Pulmonary artery endothelial cell (primary cell): ENCODE data around the gene SEMA5B. TPM values are rescaled to one million over a fixed set of nuclear protein-coding genes. Genes with fewer than 3 reads are reported as not detected.

ENCODE experiments used
- DNase-seq: peaks from one replicate; pipeline ENCODE4 v3.0.0-alpha.2; 2011; ENCODE audit warnings: low read depth, low spot score
- total RNA-seq: library from RNA; depleted of rRNA; stranded (reverse); fragments of >200 nt; gene quantifications from 2 replicates; pipeline ENCODE4 v1.2.3, GENCODE V29; 2014

SEMA5B gene
- total RNA-seq, 1 donor from 2014 or later, result not detected

DNA sequence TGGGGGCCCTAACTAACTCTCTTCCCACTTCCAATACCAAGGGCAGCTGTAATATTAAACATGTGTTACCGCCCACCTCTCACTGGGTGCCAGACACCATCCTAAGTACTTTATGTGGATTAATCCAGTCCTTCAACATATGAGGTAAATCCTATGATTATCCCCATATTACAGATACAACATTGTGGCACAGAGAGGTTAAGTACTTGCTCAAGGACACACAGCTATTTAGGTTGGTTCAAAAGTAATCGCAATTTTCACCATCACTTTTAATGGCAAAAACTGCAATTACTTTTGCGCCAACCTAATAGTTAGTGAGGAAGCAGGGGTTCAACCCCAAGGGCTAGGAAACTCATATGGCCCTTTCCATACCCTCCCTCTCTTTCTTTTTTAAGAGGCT, 100.8 kb downstream of the SEMA5B start:
- no peak for DNase-seq

DNA sequence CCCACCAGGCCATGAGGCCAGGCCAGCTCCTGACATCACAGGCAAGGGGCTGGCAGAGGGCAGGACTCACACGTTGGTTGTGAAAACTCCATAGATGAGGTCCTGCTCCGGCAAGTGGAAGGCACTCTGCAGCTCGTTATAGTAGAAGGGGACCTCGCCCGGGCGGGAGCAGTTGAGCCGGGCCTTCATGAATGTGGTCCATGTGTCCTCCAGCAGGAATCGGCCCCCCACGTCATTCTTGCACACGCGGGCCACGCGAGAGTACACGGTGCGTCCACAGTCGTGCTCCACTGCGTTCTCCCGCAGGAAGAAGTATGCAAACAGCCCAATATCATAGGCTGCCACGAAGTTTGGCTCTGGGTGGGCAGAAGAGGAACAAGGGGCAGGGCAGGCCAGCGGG, 101.2 kb downstream of the SEMA5B start:
- no peak for DNase-seq

DNA sequence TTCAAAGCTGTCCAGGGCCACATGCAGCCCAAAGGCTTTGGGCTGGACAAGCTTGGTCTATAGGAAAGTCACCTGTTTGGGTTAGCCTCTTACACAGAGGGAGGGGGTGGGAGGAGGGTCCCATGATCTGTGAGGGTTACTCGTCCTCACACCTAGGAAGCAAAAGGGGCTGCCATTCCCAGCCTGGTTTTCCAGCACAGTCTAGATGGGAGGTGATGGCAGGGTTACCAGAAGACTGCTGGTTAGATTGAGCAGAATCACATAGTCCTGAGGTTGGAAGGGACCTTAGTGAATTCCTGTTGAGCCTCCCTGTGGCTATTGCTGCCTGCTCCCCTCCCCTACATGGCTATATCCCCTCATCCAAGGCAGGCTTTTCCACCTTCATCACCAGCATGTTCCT, 101.8 kb downstream of the SEMA5B start:
- no peak for DNase-seq

DNA sequence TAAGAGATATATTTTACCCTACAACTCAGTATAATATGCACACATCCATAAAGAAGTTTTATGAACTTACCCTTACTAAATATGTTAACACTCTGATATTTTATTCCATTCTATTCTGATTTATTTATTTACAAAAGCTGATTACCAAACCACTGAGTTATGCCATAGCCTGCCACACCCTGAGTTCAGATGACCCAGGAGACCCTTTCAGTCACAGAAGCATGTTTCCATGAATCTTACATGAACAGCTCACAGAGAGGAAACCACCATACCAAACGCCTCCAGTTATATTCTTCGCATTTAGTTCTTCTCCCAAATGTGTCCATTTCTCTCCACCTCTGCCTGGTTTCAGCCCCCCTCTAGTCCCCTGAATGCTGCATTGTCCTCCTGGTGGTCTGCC, 103.5 kb downstream of the SEMA5B start:
- DNase-seq, result no peak

DNA sequence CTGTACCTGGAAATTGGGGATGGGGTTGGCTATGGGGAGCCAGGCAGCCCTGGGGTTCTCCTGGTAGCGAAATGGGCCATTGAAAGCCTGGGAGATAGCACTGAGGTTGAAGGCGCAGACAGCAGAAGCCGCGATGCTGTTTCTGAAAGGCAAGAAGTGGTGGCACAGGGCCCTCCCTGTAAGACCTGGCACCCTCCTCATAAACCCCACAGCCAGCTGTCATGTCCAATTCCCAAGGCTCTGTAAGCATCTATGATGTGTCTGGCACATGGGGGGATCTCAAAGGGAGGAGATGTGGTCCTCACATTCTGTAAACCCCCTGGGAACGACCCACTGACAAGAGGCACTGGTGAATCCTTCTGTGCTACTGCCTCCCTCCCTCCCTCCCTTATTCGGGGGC, 104.0 kb downstream of the SEMA5B start:
- no peak for DNase-seq

DNA sequence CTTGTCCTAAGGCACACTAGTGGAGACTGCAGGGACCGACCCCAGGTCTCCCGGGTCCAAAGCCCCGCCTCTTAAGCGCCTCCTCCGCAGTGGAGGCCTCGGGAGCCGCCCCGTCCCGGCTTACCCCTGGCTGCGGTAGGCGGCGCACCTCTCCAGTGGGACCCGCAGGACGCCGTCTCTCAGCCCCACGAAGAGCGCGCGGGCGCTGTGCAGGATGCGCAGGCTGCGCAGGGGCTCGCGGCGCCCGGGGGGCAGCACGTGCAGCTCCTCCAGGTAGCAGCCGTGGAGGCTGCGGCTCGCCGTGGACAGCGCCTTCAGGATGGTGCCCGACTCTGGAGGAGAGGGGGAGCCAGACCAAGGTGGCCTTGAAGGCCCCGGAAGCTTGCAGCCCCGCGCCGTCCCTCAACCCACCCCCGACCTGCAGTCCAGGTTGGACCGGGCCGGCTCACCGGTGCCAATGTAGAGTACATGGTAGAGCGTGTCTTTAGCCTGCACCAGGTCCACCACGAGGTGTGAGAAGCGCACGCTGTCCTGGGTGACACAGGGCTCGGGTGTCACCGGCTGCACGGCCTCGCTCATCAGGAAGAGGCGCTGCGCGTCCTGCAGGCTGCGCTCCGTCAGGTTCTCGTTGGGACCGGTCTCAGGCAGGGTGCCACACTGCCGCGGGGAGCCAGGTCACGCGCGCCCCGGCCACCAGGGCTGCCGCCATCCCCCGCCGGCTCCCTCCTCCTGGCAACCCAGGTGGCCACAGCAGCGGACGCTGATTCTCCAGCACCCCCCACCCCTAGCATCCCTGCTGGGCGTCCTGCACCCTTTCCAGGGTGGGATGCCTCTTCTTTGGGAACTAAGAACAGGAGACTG, 105.5 kb downstream of the SEMA5B start:
- DNase-seq, result no peak

DNA sequence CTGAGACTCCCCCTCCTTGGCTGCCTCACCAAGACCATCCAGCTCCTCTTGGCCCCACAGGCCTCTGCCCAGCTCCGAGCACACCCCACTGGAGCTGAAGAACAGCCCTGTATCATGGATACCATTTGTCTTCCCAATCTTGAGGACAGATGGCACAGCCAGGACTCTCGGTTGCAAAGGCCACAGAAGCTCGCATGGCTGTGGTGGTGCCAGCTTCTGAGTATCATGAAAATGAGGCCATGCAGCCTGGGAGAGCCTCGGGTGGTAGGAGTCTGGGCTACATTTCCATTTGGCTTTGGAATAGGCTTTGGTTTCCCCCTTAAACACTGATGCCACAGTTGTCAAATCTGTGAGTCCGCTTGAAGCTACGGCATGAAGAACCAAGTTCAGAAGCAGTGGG, 106.6 kb downstream of the SEMA5B start:
- no peak for DNase-seq

DNA sequence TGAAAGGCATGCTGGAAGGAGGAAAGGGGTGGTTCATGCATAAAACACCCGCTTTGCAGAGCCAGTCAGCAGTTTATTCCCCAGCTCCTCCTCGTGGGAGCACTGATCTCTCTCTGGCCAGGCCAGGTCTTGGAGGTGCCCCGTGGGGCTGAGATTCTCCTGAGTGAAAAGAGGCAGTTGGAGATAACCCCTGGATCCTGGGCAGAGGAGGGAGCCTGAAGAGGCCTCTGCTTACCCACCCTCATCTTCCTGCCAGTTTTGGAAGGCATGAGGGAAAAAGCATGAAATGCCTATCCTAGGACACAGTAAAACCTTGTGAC, 108.3 kb downstream of the SEMA5B start:
- no peak for DNase-seq

DNA sequence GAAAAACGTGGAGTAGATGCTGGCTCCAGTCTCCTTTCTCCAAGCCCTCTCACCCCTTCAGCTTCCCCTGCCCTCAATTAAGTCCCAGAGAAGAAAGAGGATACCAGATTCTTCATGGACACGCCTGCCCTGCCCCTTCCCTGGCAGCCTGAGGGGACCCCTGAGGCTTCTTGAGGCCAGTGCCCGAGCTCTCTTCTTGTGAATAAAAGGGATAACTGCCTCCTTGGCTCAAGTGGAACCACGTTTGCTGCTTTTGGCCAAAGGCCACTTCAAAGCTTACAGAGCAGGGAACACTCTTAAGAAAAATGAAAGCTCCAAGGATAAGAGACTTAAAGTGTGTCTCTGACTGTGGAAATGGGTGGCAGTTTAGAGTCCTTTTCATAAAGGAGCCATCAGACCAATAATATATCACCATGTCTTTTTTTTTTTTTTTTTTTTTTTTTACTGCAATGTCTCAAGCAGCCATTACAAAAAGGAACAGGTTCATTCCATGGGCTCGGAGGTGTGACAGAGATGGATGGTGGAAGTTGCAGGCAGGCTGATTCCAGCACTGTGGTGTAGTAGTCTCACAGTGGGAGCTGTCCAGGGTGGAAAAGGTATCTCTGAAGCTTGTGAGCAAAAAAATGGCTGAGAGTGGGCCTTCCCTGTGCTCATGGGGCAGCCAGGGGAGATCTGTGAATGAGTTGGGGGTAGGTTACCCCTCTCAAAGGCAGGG, 108.8 kb downstream of the SEMA5B start:
- DNase-seq, result no peak

DNA sequence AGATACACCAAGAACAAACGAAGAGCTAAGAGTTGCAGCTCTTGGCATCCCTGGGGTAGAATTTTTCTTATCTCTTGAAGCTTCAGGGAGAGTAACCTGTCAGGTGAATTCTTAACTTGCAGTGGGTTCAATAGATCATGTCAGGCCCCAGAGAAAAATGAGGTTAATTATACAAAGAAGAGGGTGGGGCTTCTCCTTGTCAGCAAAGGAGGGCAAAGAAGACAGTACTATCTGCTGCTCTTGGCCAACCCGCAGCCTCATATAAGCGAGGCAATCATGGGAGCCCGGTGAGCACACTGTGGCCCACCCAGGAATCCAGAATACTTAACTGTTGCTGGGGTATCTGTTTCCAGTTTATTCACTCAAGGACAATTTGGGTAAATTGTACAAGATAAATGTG, 110.2 kb downstream of the SEMA5B start:
- DNase-seq, result no peak

DNA sequence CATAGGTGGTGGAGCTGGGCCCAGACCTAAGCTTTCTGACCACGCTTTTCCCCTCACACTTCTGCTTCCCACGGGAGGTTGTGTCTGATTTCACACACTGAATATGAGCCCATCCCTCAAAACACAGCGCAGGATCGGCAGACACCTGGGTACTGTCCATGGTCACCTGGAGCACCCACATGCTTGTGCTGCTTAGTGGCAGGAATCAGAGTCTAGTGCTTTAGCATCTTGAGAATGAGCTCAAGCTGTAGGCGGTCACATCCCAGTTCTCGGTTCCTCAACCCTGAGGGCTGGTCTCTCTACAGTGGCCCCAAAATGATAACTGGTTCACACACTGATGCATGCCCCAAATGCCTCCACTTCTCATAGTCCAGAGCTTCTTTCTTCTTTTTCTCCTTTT, 111.0 kb downstream of the SEMA5B start:
- DNase-seq, result no peak

DNA sequence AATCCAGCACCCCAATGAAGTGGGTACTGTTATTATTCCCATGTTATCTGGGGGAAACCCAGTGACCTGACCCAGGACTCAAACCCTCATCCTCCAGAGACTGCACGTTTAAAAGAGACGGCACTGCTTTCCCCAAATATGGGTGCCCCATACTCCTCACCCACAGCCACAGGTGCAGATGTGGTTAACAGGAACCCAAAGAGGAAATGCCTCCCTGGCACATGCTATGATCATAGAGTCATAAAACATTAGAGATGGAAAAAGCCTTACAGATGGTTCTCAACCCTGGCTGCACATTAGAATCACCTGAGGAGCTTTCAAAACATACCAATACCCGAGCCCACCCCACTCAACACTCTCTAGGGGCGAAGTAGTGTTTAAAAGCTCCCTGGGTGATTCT, 111.5 kb downstream of the SEMA5B start:
- DNase-seq, result no peak

DNA sequence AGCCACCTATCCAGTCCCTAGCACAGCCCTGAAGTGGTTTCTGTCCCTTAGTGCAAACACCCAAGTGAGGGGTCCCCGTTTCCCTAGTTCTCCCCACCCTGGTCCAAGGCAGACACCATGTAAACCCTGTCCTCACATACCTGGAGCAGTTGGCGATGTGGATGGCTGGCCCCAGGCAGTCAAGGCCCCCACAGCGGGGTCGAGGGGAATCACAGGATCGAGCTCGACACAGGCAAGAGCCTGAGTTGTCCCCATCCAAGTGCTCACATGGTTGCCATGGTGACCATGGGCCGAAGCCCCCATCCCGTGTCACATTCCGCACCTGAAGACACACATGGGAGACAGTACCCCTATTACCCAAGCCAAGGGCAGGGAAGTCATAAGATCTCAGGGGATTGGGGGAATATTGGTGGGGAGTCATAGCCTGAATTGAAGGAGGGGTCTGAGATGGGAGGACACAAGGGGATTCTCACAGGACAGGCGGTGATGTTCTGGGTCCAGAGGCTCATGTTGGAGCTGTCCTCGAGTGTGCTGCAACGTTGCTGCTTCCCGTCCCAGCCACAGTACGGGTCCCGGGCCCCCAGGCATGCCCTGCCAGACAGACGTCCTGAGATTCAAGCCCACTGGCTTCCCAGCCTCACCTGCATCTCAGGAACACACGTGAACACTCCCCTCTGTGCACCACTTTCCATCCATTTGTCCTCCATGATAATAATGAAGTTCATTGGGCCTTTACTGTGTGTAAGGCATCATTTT, 112.1 kb downstream of the SEMA5B start:
- no peak for DNase-seq

DNA sequence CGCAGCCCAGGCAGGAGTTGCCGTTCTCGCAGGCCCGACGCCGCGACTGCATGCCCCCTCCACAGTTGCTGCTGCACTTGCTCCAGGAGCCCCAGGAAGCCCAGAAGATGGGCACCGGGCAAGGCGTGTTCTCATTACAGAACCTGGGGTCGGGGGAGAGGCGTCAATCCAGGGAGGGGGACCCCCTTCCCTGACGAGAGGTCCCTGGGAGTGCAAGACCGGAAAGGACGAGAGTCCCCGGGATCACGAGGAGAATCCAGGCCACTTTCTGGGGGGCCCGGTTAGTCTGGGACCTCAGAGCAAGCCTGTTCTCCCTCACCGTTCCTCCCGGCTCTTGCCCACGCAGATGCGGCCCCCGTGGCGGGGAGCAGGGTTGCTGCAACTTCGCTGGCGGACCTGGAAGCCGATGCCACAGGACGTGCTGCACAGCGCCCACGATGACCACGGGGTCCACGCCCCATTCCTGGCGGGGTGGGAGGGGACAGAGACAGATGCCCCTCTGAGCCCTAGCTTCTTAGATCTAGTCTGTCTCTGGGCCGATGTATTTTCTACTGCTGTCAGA, 113.9 kb downstream of the SEMA5B start:
- no peak for DNase-seq

DNA sequence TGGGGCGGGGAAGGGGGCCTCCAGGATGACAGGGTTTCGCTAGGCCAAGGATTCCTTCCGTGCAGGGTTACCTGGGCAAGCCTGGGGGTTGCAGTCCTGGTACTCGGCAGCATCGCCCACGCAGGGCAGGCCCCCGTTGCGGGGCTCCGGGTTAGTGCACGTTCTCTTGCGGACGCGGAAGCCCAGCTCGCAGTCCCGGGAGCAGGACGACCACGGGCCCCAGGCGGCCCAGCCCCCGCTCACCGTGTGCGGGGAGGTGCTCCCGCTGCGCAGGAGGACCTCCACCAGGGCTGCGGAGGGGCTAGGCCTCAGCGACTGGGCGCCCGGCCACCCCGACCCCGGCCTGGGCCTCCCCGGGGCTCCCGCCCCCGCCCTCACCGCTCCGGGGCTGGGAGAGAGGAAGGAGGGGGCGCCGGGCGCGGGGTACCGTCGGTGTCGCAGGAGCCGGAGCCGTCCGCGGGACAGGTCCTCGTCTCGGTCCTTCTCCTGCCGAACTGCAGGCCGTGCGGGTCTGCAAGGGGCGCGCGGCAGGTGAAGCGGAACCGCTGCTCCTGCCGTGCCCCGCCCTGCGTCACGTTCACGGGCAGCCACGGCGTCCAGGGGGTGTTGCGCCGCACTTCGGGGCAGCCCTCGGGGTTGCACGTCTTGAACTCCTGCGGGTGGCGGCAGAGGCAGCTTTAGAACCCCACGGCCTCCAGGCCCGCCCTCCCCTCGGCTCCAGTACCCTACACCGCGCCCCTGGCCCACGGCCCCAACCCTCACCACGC, 114.6 kb downstream of the SEMA5B start:
- DNase-seq, result no peak

DNA sequence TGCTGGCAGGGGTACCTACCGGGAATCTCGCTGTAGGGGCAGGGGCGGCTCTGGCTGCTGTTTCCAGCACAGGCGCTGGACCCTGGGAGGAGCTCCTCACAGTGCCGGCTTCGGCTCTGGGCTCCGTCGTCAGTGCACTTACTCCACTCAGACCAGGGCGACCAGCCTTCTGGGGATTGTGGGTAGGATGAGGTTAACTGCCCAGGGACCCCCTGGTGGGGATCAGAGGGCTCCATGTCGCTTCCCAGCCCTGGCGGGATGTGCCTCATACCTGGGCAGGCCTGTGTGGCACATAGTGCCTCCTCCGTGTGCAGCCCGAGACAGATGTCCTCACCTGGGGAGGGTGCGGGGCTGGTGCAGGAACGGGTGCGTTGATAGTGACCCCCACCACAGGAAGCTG, 115.7 kb downstream of the SEMA5B start:
- DNase-seq, result no peak

DNA sequence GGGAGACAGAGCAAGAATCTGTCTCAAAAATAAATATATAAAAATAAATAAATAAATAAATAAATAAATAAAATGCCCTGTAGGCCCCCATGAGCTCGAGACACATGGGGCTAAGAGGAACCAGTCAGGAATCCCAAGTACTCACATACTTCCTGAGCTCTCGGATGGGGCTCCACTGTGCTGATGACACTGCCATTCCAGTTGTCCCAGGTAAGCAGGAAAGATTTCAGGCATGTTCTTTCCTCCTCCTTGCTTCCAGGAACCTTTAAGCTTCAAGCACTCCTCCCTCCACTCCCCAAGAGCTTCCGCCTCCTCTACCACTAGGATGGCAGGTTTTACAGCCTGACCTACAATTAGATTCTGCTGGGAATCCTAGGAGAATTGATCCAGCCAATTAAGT, 119.3 kb downstream of the SEMA5B start:
- no peak for DNase-seq

DNA sequence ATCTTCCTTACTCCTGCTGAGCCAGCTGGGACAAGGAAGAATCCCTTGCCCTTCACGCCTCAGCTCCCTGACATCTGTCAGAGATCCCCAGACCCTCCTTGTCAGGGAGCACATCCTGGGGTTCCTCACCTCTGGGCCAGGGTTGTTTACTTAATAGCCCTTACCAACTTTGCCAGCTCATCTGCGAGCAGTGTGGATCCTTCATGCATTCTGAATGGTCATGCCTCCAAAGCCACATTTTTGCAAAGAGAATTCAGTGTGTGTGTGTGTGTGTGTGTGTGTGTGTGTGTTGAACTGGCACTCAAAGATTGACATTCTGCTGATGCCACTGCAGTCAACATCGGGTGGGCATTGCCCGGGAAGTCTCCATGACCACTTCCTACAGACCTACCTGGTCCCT, 120.1 kb downstream of the SEMA5B start:
- DNase-seq, result no peak

DNA sequence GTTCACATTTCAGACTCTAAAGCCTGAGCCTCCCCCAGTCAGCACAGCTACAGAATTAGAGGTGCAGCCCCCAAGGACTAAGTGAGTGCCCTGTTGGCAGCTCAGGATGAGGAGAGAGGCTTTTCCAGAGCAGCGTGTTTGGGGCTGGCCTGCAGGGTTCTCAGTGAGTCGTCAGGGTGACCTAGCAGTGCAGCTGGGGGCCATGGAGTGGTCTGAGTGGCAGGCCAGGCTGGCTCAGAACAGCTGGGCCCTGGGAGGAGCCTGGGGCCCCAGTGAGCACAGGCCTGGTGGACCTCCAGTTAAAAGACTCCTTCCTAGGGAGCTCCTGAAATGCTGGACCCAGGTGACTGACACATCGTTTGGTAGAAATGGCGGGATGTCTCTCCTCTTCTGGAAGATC, 124.4 kb downstream of the SEMA5B start:
- DNase-seq, result no peak

DNA sequence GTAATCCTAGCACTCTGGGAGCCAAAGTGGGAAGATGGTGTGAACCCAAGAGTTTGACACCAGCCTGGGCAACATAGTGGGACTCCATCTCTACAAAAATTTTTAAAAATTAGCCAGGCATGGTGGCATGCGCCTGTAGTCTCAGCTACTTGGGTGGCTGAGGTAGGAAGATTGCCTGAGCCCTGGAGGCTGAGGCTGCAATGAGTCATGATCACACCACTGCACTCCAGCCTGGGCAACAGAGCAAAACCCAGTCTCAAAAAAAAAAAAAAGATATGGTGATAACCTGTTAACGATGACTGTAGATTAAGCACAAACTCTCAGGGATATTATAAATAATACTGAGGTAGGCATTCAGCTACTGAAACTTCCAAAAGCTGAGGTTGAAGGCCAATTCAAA, 125.2 kb downstream of the SEMA5B start:
- DNase-seq, result no peak

DNA sequence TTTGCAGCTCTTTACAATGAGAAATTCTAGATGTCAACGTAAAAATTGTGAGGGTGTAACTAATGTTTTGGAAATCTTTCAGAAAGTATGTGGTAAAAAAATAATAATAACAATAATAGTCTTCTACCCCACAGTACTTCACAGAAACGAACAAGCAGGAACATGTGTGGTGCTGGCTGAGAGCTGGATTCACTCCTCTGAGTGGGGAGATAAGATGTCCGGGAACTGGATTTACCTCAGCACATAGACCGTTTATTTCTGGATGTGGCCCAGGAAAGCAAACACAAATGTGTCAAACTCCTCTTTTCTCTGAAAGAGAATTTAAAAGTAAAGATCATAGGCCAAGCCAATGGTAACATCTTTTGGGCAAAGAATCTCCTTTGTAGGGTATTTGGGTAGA, 129.3 kb downstream of the SEMA5B start:
- no peak for DNase-seq
